Endometrial microvascular endothelial cells (primary cell): ENCODE data around the gene AKAP1. TPM values are rescaled to one million over a fixed set of nuclear protein-coding genes. Genes with fewer than 3 reads are reported as not detected.

Experiments used
- in situ Hi-C: cut with HindIII; loops from 2 replicates; pipeline ENCODE4 v1.10.0; 2017; ENCODE audit warnings: low sequenced_read_pairs, low pct_unique_long_range_greater_than_20kb; ENCODE audit errors: inconsistent ontology term
- total RNA-seq: library from RNA; depleted of rRNA; stranded (reverse); fragments of >200 nt; gene quantifications from one replicate; pipeline ENCODE4 v1.2.3, GENCODE V29; 2015; ENCODE audit errors: inconsistent ontology term

AKAP1 gene
- total RNA-seq, 1 donor from 2014 or later = 25.3 TPM

- in situ Hi-C loops = no loop called here
Observed at GRCh38 chr17:57145347-57145746, 60.3 kb downstream of the AKAP1 start.

- in situ Hi-C loops = no loop called here
Observed at GRCh38 chr17:57146273-57146672, 61.2 kb downstream of the AKAP1 start.

GRCh38 chr17:57151798-57152197 is 66.8 kb downstream of the AKAP1 start:
- in situ Hi-C loops = no loop called here

GRCh38 chr17:57152967-57153528 is 68.0 kb downstream of the AKAP1 start:
- in situ Hi-C loops = no loop called here

GRCh38 chr17:57154921-57155320 is 69.9 kb downstream of the AKAP1 start:
- in situ Hi-C loops = no loop called here

GRCh38 chr17:57158325-57158724 is 73.3 kb downstream of the AKAP1 start:
- in situ Hi-C loops = no loop called here

- in situ Hi-C loops = no loop called here
Observed at GRCh38 chr17:57158795-57159194, 73.7 kb downstream of the AKAP1 start.

GRCh38 chr17:57160624-57161023 is 75.6 kb downstream of the AKAP1 start:
- in situ Hi-C loops = no loop called here

GRCh38 chr17:57164814-57165213 is 79.8 kb downstream of the AKAP1 start:
- in situ Hi-C loops = no loop called here

- in situ Hi-C loops = no loop called here
Observed at GRCh38 chr17:57165754-57166153, 80.7 kb downstream of the AKAP1 start.

- in situ Hi-C loops = no loop called here
Observed at GRCh38 chr17:57166803-57167202, 81.8 kb downstream of the AKAP1 start.

GRCh38 chr17:57168695-57169094 is 83.6 kb downstream of the AKAP1 start:
- in situ Hi-C loops = no loop called here

- in situ Hi-C loops = no loop called here
Observed at GRCh38 chr17:57170866-57171265, 85.8 kb downstream of the AKAP1 start.

Other genes starting within 250 kb of the AKAP1 start
- gene TRIM25, start 171.2 kb upstream of the AKAP1 start, total RNA-seq = 61.0 TPM
- 13.3 TPM for gene COIL, start 124.2 kb upstream of the AKAP1 start, total RNA-seq
- 59.9 TPM for gene SCPEP1, start 107.1 kb upstream of the AKAP1 start, total RNA-seq
- gene MSI2, start 171.3 kb downstream of the AKAP1 start, total RNA-seq = 19.2 TPM